ENCODE results near the gene GNA12. TPM values are rescaled to one million over a fixed set of nuclear protein-coding genes. Genes with fewer than 3 reads are reported as not detected.

The GNA12 gene
- total RNA-seq, 1 experiment from 2014 or later, result 15.0 TPM

DNA sequence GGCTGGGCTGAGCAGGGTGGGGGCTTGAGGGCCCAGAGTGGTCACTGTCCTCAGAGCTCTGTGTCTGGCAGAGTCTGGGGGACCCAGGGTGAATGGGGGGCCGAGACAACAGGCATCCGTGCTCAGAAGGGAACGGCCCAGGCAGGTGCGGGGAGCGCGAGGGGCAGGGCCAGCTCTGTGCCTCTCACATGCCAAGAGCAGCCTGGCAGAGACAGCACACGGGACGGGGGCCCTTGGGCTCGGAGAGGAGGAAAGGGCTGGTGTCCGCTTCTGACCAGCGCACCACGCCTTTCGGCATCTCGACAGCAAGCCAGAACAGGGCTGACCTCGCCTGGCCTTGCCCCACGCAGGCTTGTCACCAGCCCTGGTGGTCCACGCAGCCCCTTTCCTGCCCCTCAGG, 142.7 kb downstream of the GNA12 start:
- DNase-seq (no peak), ATAC-seq (no peak)
- BruUV-seq (replicated peaks), result no TSS peak
- Histone ChIP-seq H3K4me2 (ENCODE audit: low read length) (no peak overlapping the region), H3K9ac (ENCODE audit: low read length) (no peak overlapping the region), H3F3A (ENCODE audit: low read length, unreplicated experiment) (no peaks in the 10 kb centered on the region), H3K79me2 (ENCODE audit: low read length) (no peaks in the 10 kb centered on the region), H4K20me1 (ENCODE audit: low read length) (no peaks in the 10 kb centered on the region), H3K9me2 (replicated peaks; ENCODE audit: low read length) (no peaks in the 10 kb centered on the region), H3K27me3 (ENCODE audit: low read length) (no peaks in the 10 kb centered on the region), H3K27ac (ENCODE audit: low read length) (no peak overlapping the region), H3K4me1 (ENCODE audit: insufficient read depth, low read length) (no peaks in the 10 kb centered on the region), H3K4me3 (ENCODE audit: low read length) (no peak overlapping the region), H2AFZ (ENCODE audit: low read length) (no peak overlapping the region), H3K36me3 (ENCODE audit: low read depth, low read length) (no peaks in the 10 kb centered on the region), H3K9me3 (ENCODE audit: low read length) (no peaks in the 10 kb centered on the region)
- CTCF ChIA-PET, result no interaction called here
- POLR2A ChIA-PET (ENCODE audit: unreplicated experiment), result no interaction called here
- no peak for TF ChIP-seq EZH2phosphoT487 (IDR thresholded peaks at IDR 0.05; ENCODE audit: borderline replicate concordance, low read length)
- TF ChIP-seq, protein P1, sequence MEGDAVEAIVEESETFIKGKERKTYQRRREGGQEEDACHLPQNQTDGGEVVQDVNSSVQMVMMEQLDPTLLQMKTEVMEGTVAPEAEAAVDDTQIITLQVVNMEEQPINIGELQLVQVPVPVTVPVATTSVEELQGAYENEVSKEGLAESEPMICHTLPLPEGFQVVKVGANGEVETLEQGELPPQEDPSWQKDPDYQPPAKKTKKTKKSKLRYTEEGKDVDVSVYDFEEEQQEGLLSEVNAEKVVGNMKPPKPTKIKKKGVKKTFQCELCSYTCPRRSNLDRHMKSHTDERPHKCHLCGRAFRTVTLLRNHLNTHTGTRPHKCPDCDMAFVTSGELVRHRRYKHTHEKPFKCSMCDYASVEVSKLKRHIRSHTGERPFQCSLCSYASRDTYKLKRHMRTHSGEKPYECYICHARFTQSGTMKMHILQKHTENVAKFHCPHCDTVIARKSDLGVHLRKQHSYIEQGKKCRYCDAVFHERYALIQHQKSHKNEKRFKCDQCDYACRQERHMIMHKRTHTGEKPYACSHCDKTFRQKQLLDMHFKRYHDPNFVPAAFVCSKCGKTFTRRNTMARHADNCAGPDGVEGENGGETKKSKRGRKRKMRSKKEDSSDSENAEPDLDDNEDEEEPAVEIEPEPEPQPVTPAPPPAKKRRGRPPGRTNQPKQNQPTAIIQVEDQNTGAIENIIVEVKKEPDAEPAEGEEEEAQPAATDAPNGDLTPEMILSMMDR (conservative IDR thresholded peaks at IDR 0.05; ENCODE audit: low read depth, low read length), result no peak
- TF ChIP-seq EZH2 (IDR thresholded peaks at IDR 0.05; ENCODE audit: low read length, unreplicated experiment), result no peak
- intact Hi-C loops (cut with micrococcal nuclease), result no loop called here

DNA sequence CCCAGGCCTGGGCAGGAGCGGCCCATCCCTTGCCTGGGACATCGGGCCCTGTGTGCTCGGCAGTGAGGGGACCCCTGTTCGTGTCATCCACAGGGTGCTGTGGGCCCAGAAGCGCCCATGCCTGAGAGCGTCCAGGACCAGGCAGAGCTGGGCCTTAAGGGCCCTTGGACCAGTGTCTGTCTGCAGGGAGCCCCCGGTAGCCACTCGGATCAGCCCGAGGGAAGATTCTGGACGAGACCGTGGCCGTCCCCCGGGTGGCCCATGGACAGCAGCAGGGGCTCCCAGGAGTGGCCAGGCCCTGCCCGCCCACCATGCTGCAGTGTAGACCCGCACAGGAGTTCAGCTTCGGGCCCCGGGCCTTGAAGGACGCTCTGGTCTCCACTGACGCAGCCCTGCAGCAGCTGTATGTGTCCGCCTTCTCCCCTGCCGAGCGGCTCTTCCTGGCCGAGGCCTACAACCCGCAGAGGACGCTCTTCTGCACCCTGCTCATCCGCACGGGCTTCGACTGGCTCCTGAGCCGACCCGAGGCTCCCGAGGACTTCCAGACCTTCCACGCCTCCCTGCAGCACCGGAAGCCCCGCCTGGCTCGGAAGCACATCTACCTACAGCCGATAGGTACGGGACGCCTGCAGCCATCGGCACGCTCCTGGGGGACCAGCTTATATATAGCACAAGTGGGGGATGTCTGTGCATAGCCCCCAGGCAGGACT, 143.8 kb downstream of the GNA12 start:
- ChIA-PET POLR2A (ENCODE audit: unreplicated experiment) (no interaction called here), CTCF (no interaction called here)
- Histone ChIP-seq H3K27ac (ENCODE audit: low read length) (no peak overlapping the region), H3K4me3 (ENCODE audit: low read length) (no peak overlapping the region), H3K27me3 (ENCODE audit: low read length) (no peaks in the 10 kb centered on the region), H3K79me2 (ENCODE audit: low read length) (no peaks in the 10 kb centered on the region), H3K4me2 (ENCODE audit: low read length) (no peak overlapping the region), H3K36me3 (ENCODE audit: low read depth, low read length) (no peaks in the 10 kb centered on the region), H3F3A (ENCODE audit: low read length, unreplicated experiment) (no peaks in the 10 kb centered on the region), H3K4me1 (ENCODE audit: insufficient read depth, low read length) (no peaks in the 10 kb centered on the region), H3K9me3 (ENCODE audit: low read length) (no peaks in the 10 kb centered on the region), H3K9me2 (replicated peaks; ENCODE audit: low read length) (no peaks in the 10 kb centered on the region), H3K9ac (ENCODE audit: low read length) (no peak overlapping the region), H2AFZ (ENCODE audit: low read length) (no peak overlapping the region), H4K20me1 (ENCODE audit: low read length) (no peaks in the 10 kb centered on the region)
- BruUV-seq (replicated peaks), result no TSS peak
- no peak for ATAC-seq
- TF ChIP-seq EZH2phosphoT487 (IDR thresholded peaks at IDR 0.05; ENCODE audit: borderline replicate concordance, low read length) (no peak), EZH2 (IDR thresholded peaks at IDR 0.05; ENCODE audit: low read length, unreplicated experiment) (no peak)
- TF ChIP-seq, protein P1 (conservative IDR thresholded peaks at IDR 0.05; ENCODE audit: low read depth, low read length), result no peak
- intact Hi-C loops (cut with micrococcal nuclease), result no loop called here
- DNase-seq, result no peak

DNA sequence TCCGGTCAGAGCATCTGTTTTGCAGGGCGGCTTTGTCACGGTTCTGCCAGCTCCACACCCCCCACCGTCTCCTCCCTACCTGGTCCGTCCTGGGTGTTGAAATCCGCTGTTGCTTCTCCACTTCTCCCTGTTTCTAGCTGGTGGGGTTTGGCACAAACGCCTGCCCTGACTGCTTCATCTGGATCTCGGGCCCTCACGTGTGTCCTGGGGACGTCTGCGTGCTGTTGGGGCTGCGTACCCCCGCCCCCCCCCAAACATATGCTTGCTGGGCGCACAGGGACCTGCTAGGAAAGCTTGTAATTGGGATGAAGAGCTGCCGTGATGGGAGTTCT, 144.9 kb downstream of the GNA12 start:
- Histone ChIP-seq H2AFZ (ENCODE audit: low read length) (no peak overlapping the region), H3K27me3 (ENCODE audit: low read length) (no peaks in the 10 kb centered on the region), H3K27ac (ENCODE audit: low read length) (no peak overlapping the region), H3F3A (ENCODE audit: low read length, unreplicated experiment) (no peaks in the 10 kb centered on the region), H3K36me3 (ENCODE audit: low read depth, low read length) (no peaks in the 10 kb centered on the region), H3K4me1 (ENCODE audit: insufficient read depth, low read length) (no peaks in the 10 kb centered on the region), H4K20me1 (ENCODE audit: low read length) (no peaks in the 10 kb centered on the region), H3K4me3 (ENCODE audit: low read length) (no peak overlapping the region), H3K4me2 (ENCODE audit: low read length) (peak overlapping the region; percentile 44; the same call in 1 of the 2 replicates), H3K9me2 (replicated peaks; ENCODE audit: low read length) (no peaks in the 10 kb centered on the region), H3K9me3 (ENCODE audit: low read length) (no peaks in the 10 kb centered on the region), H3K9ac (ENCODE audit: low read length) (no peak overlapping the region), H3K79me2 (ENCODE audit: low read length) (no peaks in the 10 kb centered on the region)
- TF ChIP-seq, protein P1 (conservative IDR thresholded peaks at IDR 0.05; ENCODE audit: low read depth, low read length), result no peak
- TF ChIP-seq EZH2phosphoT487 (IDR thresholded peaks at IDR 0.05; ENCODE audit: borderline replicate concordance, low read length) (no peak), EZH2 (IDR thresholded peaks at IDR 0.05; ENCODE audit: low read length, unreplicated experiment) (no peak)
- intact Hi-C loops (cut with micrococcal nuclease), result no loop called here
- BruUV-seq (replicated peaks), result no TSS peak
- POLR2A ChIA-PET (ENCODE audit: unreplicated experiment), result no interaction called here
- CTCF ChIA-PET, result interaction anchor here (0.6 to 1.1 kb wide), 2 partner anchors 18 to 248 kb away, joined by 3 to 9 read pairs; no protein-coding TSS in a partner anchor
- no peak for DNase-seq
- no peak; the same call in 1 of the 2 replicates for ATAC-seq

Measured in PC-3 (cell line).